ENCODE measurements around the gene LCP1.
"Not testable (repeated sequence)": the region's sequence is repeated elsewhere in the genome, so short reads cannot be mapped to it uniquely, and the experiment has no call there.

The LCP1 gene

GRCh38 chr13:46179969-46180763 lies 1.8 kb downstream of the LCP1 start:
- DNase-seq: no peak

- DNase-seq: no peak
Measured at GRCh38 chr13:46179491-46179908, 2.5 kb downstream of the LCP1 start.

GRCh38 chr13:46178821-46179220 lies 3.2 kb downstream of the LCP1 start:
- DNase-seq: no peak

- DNase-seq: no peak
Measured at GRCh38 chr13:46178143-46178542, 3.8 kb downstream of the LCP1 start.

- DNase-seq: no peak
Measured at GRCh38 chr13:46176756-46177155, 5.2 kb downstream of the LCP1 start.

- no peak for DNase-seq
Measured at GRCh38 chr13:46173656-46174055, 8.3 kb downstream of the LCP1 start.

- DNase-seq: no peak
Measured at GRCh38 chr13:46172531-46172991, 9.4 kb downstream of the LCP1 start.

- DNase-seq: no peak
Measured at GRCh38 chr13:46171739-46172138, 10.2 kb downstream of the LCP1 start.

- DNase-seq: no peak
Measured at GRCh38 chr13:46171217-46171616, 10.8 kb downstream of the LCP1 start.

GRCh38 chr13:46170687-46171086 lies 11.3 kb downstream of the LCP1 start:
- DNase-seq: no peak

GRCh38 chr13:46170268-46170667 lies 11.7 kb downstream of the LCP1 start:
- DNase-seq: no peak

- DNase-seq: no peak
Measured at GRCh38 chr13:46169758-46170157, 12.2 kb downstream of the LCP1 start.

GRCh38 chr13:46168783-46169182 lies 13.2 kb downstream of the LCP1 start:
- DNase-seq: no peak

GRCh38 chr13:46168341-46168740 lies 13.6 kb downstream of the LCP1 start:
- DNase-seq: no peak

GRCh38 chr13:46166947-46167610 lies 14.9 kb downstream of the LCP1 start:
- no peak for DNase-seq

- DNase-seq: no peak
Measured at GRCh38 chr13:46166224-46166584, 15.8 kb downstream of the LCP1 start.

- DNase-seq: no peak
Measured at GRCh38 chr13:46165485-46166223, 16.3 kb downstream of the LCP1 start.

GRCh38 chr13:46164661-46165060 lies 17.3 kb downstream of the LCP1 start:
- no peak for DNase-seq

GRCh38 chr13:46162741-46163140 lies 19.2 kb downstream of the LCP1 start:
- DNase-seq: not testable (repeated sequence)

GRCh38 chr13:46160471-46161066 lies 21.4 kb downstream of the LCP1 start:
- DNase-seq: peak; percentile 26

- DNase-seq: no peak
Measured at GRCh38 chr13:46160065-46160464, 21.9 kb downstream of the LCP1 start.

- no peak for DNase-seq
Measured at GRCh38 chr13:46158983-46159382, 23.0 kb downstream of the LCP1 start.

GRCh38 chr13:46158222-46158621 lies 23.8 kb downstream of the LCP1 start:
- no peak for DNase-seq

All from NCI-H2171 treated with DMSO at 0.1 percent for 48 hours (cell line).